ENCODE measurements around the gene HKDC1. TPM values are rescaled to one million over a fixed set of nuclear protein-coding genes. Genes with fewer than 3 reads are reported as not detected.
"Not testable (repeated sequence)": the region's sequence is repeated elsewhere in the genome, so short reads cannot be mapped to it uniquely, and the experiment has no call there.

The HKDC1 gene
- total RNA-seq, 2 donors from 2014 or later = 0.62 to 1.6 TPM

DNA sequence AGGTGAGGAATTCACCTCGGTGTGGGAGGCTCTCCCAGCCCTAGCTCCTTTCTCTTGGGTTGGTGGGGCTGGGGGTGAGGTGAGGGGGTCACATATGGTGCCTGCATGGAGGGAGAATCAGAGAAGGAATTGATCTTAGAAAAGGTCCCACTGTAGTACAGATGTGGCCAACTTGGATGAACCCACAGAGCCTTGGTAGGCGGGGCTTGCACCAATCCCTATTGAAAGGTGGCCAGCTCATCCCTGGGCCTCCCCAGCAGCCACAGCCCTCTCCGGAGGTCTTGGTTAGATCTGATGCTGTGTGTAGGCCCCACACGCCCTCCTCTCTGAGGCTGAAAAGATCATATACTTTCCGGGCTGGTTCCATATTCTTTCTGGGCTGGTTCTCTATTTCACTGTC is 19.0 kb downstream of the HKDC1 start:
- ATAC-seq (replicated peaks in 1 of 2) (no peak), DNase-seq (no peak)
- no peak overlapping the region for H3K4me3 Mint-ChIP-seq
- no peaks in the 10 kb centered on the region for H3K9me3 Mint-ChIP-seq
- H3K4me1 Mint-ChIP-seq (ENCODE audit: low read depth) = peaks cover 19% of the 10 kb centered on the region
- no peaks in the 10 kb centered on the region for H3K36me3 Mint-ChIP-seq (ENCODE audit: insufficient read depth in 2 of 2)
- H3K27me3 Mint-ChIP-seq (ENCODE audit: low read depth) = no peaks in the 10 kb centered on the region
- H3K27ac Mint-ChIP-seq = no peak overlapping the region

DNA sequence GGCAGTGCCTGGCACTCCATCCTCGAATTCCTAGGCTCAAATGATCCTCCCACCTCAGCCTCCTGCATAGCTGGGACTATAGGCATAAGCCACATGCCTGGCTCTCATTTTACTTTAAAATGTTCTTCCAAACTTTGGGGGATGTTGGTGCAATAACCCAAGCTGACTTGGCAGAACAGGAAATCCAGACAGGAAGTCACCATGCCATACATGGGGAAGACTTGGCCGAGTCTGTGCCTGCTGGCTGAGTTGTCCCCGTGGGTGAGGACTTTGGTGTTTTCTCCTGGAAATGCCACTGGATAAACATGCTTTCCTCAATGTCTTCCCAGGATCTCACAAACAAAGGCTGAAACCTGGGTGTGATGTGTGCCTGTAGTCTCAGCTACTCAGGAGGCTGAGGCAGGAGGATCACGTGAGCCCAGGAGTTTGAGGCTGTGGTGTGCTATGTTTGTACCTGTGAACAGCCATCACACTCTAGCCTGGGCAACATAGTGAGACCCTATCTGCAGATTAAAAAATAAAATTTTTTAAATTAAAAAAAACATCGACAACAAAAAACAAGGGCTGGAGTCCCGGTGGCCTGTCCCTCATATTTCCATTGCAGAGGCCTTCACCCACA is 19.8 kb downstream of the HKDC1 start:
- peaks cover 19% of the 10 kb centered on the region for H3K4me1 Mint-ChIP-seq (ENCODE audit: low read depth)
- ATAC-seq (replicated peaks in 1 of 2) (no peak), DNase-seq (no peak)
- no peaks in the 10 kb centered on the region for H3K27me3 Mint-ChIP-seq (ENCODE audit: low read depth)
- no peak overlapping the region for H3K4me3 Mint-ChIP-seq
- H3K9me3 Mint-ChIP-seq = no peaks in the 10 kb centered on the region
- H3K27ac Mint-ChIP-seq = no peak overlapping the region
- H3K36me3 Mint-ChIP-seq (ENCODE audit: insufficient read depth in 2 of 2) = no peaks in the 10 kb centered on the region

- no peaks in the 10 kb centered on the region for H3K27me3 Mint-ChIP-seq (ENCODE audit: low read depth)
- no peaks in the 10 kb centered on the region for H3K36me3 Mint-ChIP-seq (ENCODE audit: insufficient read depth in 2 of 2)
- DNase-seq = no peak
- ATAC-seq (replicated peaks in 1 of 2) = no peak
- H3K4me3 Mint-ChIP-seq = no peak overlapping the region
- H3K27ac Mint-ChIP-seq = no peak overlapping the region
- H3K4me1 Mint-ChIP-seq (ENCODE audit: low read depth) = peaks cover 19% of the 10 kb centered on the region
- H3K9me3 Mint-ChIP-seq = no peaks in the 10 kb centered on the region
Measured at GRCh38 chr10:69240455-69240854, 20.3 kb downstream of the HKDC1 start.

- Mint-ChIP-seq H3K27ac (no peak overlapping the region), H3K4me3 (no peak overlapping the region), H3K27me3 (ENCODE audit: low read depth) (no peaks in the 10 kb centered on the region), H3K4me1 (ENCODE audit: low read depth) (peaks cover 19% of the 10 kb centered on the region), H3K9me3 (no peaks in the 10 kb centered on the region), H3K36me3 (ENCODE audit: insufficient read depth in 2 of 2) (no peaks in the 10 kb centered on the region)
- ATAC-seq (replicated peaks in 1 of 2) (no peak), DNase-seq (no peak)
Measured at GRCh38 chr10:69241575-69241974, 21.4 kb downstream of the HKDC1 start.

DNA sequence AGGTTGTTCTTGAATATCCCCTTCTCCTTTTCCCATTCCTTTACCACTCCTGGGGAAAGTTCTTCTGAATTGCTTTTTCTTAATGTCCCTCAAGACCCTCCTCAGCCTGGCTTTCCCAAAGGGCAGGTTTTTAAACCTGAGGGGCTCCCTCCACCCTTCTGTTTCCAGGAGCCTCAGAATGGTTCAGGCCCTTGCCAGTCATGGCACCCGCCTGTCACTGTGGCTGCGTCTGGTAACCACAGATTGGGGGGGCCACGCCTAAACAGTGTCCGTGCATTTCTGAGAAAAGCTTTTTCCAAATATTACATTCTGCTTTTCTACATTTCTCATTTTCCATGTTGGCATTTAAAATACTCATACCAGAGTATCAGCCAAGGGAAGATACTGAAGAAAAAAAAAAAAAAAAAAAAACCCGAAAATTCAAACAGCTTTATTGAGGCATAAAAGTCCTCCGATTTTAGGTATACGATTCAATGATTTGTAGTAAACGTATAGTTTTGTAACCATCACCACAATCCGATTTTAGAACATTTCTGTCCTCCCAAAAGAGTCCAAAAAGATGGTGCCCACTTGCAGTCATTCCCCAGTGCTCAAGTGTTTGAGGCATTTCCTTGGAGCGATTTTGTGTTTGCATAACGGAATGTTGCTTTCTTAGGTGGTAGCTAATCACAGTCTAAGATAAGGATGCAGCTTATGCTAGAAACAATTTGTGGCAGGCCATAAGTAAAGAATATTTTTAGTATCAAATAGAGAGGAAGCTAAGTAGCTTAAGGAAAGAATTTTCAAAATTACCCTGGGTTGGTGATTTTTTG is 22.1 kb downstream of the HKDC1 start:
- Mint-ChIP-seq H3K36me3 (ENCODE audit: insufficient read depth in 2 of 2) (no peaks in the 10 kb centered on the region), H3K27me3 (ENCODE audit: low read depth) (no peaks in the 10 kb centered on the region), H3K27ac (no peak overlapping the region), H3K4me3 (no peak overlapping the region), H3K4me1 (ENCODE audit: low read depth) (peaks cover 14% of the 10 kb centered on the region), H3K9me3 (no peaks in the 10 kb centered on the region)
- ATAC-seq (replicated peaks in 1 of 2) = no peak
- DNase-seq = no peak

- Mint-ChIP-seq H3K9me3 (no peaks in the 10 kb centered on the region), H3K36me3 (ENCODE audit: insufficient read depth in 2 of 2) (no peaks in the 10 kb centered on the region), H3K4me1 (ENCODE audit: low read depth) (peaks cover 8% of the 10 kb centered on the region), H3K27ac (no peak overlapping the region), H3K27me3 (ENCODE audit: low read depth) (no peaks in the 10 kb centered on the region), H3K4me3 (no peak overlapping the region)
- no peak for DNase-seq
- ATAC-seq (replicated peaks in 1 of 2) = no peak
Measured at GRCh38 chr10:69242852-69243212, 22.7 kb downstream of the HKDC1 start.

DNA sequence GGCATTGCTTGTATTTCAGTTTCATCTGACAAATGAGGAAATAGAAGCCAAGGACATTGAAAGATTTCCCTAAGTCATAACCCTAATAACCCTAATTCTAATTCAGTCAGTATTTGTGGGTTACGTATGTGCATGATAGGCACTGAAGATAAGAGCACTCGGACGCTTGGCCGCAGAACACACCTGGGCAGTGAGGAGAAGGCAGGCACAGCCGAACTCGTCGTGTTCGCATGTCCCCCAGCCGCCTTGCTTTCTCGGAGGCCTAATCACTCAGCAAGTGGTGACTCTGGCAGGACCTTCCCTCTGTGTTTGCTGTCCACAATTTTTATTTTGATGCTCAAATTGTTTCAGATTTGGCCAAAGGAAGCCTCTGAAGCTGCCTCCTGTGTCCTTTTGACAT is 23.7 kb downstream of the HKDC1 start:
- H3K4me3 Mint-ChIP-seq = no peak overlapping the region
- peaks cover 5% of the 10 kb centered on the region for H3K4me1 Mint-ChIP-seq (ENCODE audit: low read depth)
- no peaks in the 10 kb centered on the region for H3K27me3 Mint-ChIP-seq (ENCODE audit: low read depth)
- no peak for ATAC-seq (replicated peaks in 1 of 2)
- no peak overlapping the region for H3K27ac Mint-ChIP-seq
- H3K9me3 Mint-ChIP-seq = no peaks in the 10 kb centered on the region
- DNase-seq = no peak
- H3K36me3 Mint-ChIP-seq (ENCODE audit: insufficient read depth in 2 of 2) = no peaks in the 10 kb centered on the region

DNA sequence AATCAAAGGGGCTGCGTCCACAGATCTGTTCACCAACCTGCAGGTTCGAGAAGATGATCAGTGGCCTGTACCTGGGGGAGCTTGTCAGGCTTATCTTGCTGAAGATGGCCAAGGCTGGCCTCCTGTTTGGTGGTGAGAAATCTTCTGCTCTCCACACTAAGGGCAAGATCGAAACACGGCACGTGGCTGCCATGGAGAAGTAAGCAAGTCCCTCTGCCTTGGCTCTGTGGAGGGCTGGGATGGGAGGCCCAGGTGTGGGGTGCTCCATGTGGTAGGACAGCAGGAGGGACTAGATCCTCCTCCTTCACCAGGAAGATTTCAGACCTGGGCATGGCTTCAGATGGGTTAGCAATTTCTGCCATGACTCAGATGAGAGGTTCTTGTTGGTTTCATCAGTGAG is 25.9 kb downstream of the HKDC1 start:
- no peak for ATAC-seq (replicated peaks in 1 of 2)
- no peaks in the 10 kb centered on the region for H3K36me3 Mint-ChIP-seq (ENCODE audit: insufficient read depth in 2 of 2)
- no peak overlapping the region for H3K4me3 Mint-ChIP-seq
- no peak for DNase-seq
- no peaks in the 10 kb centered on the region for H3K27me3 Mint-ChIP-seq (ENCODE audit: low read depth)
- no peaks in the 10 kb centered on the region for H3K4me1 Mint-ChIP-seq (ENCODE audit: low read depth)
- H3K27ac Mint-ChIP-seq = no peak overlapping the region
- H3K9me3 Mint-ChIP-seq = no peaks in the 10 kb centered on the region

- ATAC-seq (replicated peaks in 1 of 2) (no peak), DNase-seq (no peak)
- Mint-ChIP-seq H3K4me3 (no peak overlapping the region), H3K9me3 (no peaks in the 10 kb centered on the region), H3K36me3 (ENCODE audit: insufficient read depth in 2 of 2) (no peaks in the 10 kb centered on the region), H3K27ac (no peak overlapping the region), H3K27me3 (ENCODE audit: low read depth) (no peaks in the 10 kb centered on the region), H3K4me1 (ENCODE audit: low read depth) (no peaks in the 10 kb centered on the region)
Measured at GRCh38 chr10:69246581-69247312, 26.6 kb downstream of the HKDC1 start.

DNA sequence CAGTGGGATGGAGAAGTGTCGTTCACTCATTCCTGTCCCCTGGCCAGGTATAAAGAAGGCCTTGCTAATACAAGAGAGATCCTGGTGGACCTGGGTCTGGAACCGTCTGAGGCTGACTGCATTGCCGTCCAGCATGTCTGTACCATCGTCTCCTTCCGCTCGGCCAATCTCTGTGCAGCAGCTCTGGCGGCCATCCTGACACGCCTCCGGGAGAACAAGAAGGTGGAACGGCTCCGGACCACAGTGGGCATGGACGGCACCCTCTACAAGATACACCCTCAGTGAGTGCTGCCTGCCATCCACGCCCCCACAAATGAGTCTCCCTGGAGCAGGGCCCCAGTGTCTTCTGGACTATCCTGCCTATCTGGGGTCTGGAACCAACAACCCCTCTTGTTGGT is 27.2 kb downstream of the HKDC1 start:
- DNase-seq (no peak), ATAC-seq (replicated peaks in 1 of 2) (no peak)
- no peaks in the 10 kb centered on the region for H3K9me3 Mint-ChIP-seq
- H3K27ac Mint-ChIP-seq = no peak overlapping the region
- no peak overlapping the region for H3K4me3 Mint-ChIP-seq
- no peaks in the 10 kb centered on the region for H3K27me3 Mint-ChIP-seq (ENCODE audit: low read depth)
- no peaks in the 10 kb centered on the region for H3K36me3 Mint-ChIP-seq (ENCODE audit: insufficient read depth in 2 of 2)
- H3K4me1 Mint-ChIP-seq (ENCODE audit: low read depth) = no peaks in the 10 kb centered on the region

DNA sequence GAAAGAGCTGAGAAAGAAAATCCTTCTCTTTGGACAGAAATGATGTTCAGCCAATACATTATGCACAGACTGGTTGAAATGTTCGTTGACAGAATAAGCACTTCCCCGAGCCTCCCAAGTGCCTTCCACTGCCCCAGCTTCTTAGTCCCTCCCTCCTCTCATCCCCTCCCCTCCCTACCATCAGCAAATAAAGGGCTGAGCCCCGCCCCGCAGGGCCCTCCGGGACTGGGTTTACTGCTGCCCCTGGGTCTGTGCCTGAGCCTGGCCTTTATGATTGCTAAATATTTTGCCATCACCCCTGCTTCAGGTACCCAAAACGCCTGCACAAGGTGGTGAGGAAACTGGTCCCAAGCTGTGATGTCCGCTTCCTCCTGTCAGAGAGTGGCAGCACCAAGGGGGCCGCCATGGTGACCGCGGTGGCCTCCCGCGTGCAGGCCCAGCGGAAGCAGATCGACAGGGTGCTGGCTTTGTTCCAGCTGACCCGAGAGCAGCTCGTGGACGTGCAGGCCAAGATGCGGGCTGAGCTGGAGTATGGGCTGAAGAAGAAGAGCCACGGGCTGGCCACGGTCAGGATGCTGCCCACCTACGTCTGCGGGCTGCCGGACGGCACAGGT is 28.1 kb downstream of the HKDC1 start:
- no peak for ATAC-seq (replicated peaks in 1 of 2)
- H3K36me3 Mint-ChIP-seq (ENCODE audit: insufficient read depth in 2 of 2) = no peaks in the 10 kb centered on the region
- H3K27ac Mint-ChIP-seq = no peak overlapping the region
- no peak for DNase-seq
- H3K9me3 Mint-ChIP-seq = no peaks in the 10 kb centered on the region
- H3K27me3 Mint-ChIP-seq (ENCODE audit: low read depth) = no peaks in the 10 kb centered on the region
- H3K4me3 Mint-ChIP-seq = no peak overlapping the region
- H3K4me1 Mint-ChIP-seq (ENCODE audit: low read depth) = no peaks in the 10 kb centered on the region

- DNase-seq (no peak), ATAC-seq (replicated peaks in 1 of 2) (no peak)
- Mint-ChIP-seq H3K4me1 (ENCODE audit: low read depth) (no peaks in the 10 kb centered on the region), H3K36me3 (ENCODE audit: insufficient read depth in 2 of 2) (no peaks in the 10 kb centered on the region), H3K27me3 (ENCODE audit: low read depth) (no peaks in the 10 kb centered on the region), H3K9me3 (no peaks in the 10 kb centered on the region), H3K4me3 (no peak overlapping the region), H3K27ac (no peak overlapping the region)
Measured at GRCh38 chr10:69250041-69250440, 29.9 kb downstream of the HKDC1 start.

DNA sequence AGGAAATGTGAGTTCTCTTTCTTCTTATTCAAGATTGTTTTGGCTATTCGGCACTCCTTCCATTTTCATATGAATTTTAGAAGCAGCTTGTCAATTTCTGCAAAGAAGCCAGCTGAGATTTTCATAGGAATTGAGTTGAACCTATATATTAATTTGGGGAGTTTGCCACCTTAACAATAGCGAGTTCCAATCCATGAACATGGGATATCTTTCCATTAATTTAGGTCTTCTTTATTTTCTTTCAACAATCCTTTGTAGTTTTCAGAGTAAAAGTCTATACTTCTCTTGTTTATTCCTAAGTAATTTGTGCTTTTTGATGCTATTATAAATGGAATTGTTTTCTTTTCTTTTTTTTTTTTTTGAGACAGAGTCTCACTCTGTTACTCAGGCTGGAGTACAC is 31.3 kb downstream of the HKDC1 start:
- not testable (repeated sequence) for H3K4me1 Mint-ChIP-seq (ENCODE audit: low read depth); ATAC-seq (replicated peaks in 1 of 2); DNase-seq; H3K4me3 Mint-ChIP-seq; H3K36me3 Mint-ChIP-seq (ENCODE audit: insufficient read depth in 2 of 2); H3K27me3 Mint-ChIP-seq (ENCODE audit: low read depth); H3K9me3 Mint-ChIP-seq; H3K27ac Mint-ChIP-seq

Measured in activated T-cell treated with anti-CD3 and anti-CD28 coated beads, Interleukin-2, amount 50 U/mL, for 72 hours (primary cell).